Measurements from ENCODE around the gene VSTM2L.

Gene VSTM2L

GRCh38 chr20:37912874-37913273, 9.9 kb downstream of the VSTM2L start:
- no peak for TF ChIP-seq ZFX (IDR thresholded peaks at IDR 0.05; ENCODE audit: borderline replicate concordance)
- TF ChIP-seq, protein P1, sequence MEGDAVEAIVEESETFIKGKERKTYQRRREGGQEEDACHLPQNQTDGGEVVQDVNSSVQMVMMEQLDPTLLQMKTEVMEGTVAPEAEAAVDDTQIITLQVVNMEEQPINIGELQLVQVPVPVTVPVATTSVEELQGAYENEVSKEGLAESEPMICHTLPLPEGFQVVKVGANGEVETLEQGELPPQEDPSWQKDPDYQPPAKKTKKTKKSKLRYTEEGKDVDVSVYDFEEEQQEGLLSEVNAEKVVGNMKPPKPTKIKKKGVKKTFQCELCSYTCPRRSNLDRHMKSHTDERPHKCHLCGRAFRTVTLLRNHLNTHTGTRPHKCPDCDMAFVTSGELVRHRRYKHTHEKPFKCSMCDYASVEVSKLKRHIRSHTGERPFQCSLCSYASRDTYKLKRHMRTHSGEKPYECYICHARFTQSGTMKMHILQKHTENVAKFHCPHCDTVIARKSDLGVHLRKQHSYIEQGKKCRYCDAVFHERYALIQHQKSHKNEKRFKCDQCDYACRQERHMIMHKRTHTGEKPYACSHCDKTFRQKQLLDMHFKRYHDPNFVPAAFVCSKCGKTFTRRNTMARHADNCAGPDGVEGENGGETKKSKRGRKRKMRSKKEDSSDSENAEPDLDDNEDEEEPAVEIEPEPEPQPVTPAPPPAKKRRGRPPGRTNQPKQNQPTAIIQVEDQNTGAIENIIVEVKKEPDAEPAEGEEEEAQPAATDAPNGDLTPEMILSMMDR (IDR thresholded peaks at IDR 0.05), result no peak
- H3K27ac ChIP-seq, result no peak overlapping the region

GRCh38 chr20:37913567-37914366, 10.8 kb downstream of the VSTM2L start:
- TF ChIP-seq ZFX (IDR thresholded peaks at IDR 0.05; ENCODE audit: borderline replicate concordance), result no peak
- TF ChIP-seq, protein P1 (IDR thresholded peaks at IDR 0.05), result no peak

GRCh38 chr20:37914367-37914671, 11.4 kb downstream of the VSTM2L start:
- no peak overlapping the region for H3K27ac ChIP-seq
- no peak for TF ChIP-seq ZFX (IDR thresholded peaks at IDR 0.05; ENCODE audit: borderline replicate concordance)
- TF ChIP-seq, protein P1 (IDR thresholded peaks at IDR 0.05), result no peak

More at GRCh38 chr20:37913567-37914366, 10.8 kb downstream of the VSTM2L start:
- no peak overlapping the region for H3K27ac ChIP-seq

- H3K27ac ChIP-seq, result no peak overlapping the region
- TF ChIP-seq, protein P1 (IDR thresholded peaks at IDR 0.05), result no peak
- TF ChIP-seq ZFX (IDR thresholded peaks at IDR 0.05; ENCODE audit: borderline replicate concordance), result no peak
Observed at GRCh38 chr20:37914672-37915433, 11.9 kb downstream of the VSTM2L start.

DNA sequence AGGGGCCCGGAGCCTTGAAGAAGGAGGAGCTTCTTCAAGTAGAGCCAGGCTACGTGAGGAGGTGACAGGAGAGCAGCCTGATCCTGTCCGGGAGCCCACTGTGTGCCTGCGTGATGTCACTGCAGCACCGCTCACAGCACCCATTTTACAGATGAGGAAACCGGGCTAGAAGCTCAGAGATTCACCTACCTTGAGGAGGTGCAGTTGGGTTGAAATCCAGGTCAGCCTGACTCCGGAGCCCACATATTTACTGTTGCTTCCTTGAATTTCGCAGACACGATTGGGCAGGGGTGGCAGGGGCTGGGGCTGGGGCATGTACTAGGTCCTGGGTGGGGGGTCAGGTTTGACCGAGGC, 12.5 kb downstream of the VSTM2L start:
- no peak for TF ChIP-seq ZFX (IDR thresholded peaks at IDR 0.05; ENCODE audit: borderline replicate concordance)
- TF ChIP-seq, protein P1 (IDR thresholded peaks at IDR 0.05), result no peak
- no peak overlapping the region for H3K27ac ChIP-seq

- H3K27ac ChIP-seq, result no peak overlapping the region
- TF ChIP-seq, protein P1 (IDR thresholded peaks at IDR 0.05), result no peak
- no peak for TF ChIP-seq ZFX (IDR thresholded peaks at IDR 0.05; ENCODE audit: borderline replicate concordance)
Observed at GRCh38 chr20:37915800-37916570, 13.1 kb downstream of the VSTM2L start.

All from 22Rv1 (cell line).